Putamen (tissue), 1 donor: ENCODE data around the gene ABCC11.

ENCODE experiments used
- DNase-seq: peaks from one replicate; pipeline ENCODE4 v3.0.0-alpha.2; 2016; ENCODE audit warnings: low spot score

The ABCC11 gene

DNA sequence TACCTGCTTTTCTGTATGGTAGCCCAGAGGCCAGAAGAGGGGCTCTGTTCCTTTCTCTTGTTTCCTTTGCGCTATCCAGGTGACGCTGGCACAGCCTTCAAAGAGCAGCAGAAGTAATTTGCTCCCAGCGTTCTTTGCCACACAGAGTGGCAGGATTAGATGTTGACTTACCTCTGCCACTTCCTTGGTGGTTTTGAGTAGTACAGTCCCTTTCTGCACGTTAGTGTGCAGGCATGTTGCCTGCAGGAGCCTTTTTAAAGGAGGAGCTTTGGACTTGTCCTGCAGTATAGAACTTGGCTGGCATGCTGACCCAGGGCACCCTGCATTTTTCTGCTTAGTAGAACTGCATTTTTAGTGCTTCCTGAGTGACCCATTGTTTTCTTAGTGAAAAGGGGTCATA lies at the start of gene ABCC11:
Gene ABCC11, minus strand, starts transcription at position 229 of the 400 bp plus-strand sequence. CDS start 15,618 bp downstream, outside the sequence.
- no peak for DNase-seq

DNA sequence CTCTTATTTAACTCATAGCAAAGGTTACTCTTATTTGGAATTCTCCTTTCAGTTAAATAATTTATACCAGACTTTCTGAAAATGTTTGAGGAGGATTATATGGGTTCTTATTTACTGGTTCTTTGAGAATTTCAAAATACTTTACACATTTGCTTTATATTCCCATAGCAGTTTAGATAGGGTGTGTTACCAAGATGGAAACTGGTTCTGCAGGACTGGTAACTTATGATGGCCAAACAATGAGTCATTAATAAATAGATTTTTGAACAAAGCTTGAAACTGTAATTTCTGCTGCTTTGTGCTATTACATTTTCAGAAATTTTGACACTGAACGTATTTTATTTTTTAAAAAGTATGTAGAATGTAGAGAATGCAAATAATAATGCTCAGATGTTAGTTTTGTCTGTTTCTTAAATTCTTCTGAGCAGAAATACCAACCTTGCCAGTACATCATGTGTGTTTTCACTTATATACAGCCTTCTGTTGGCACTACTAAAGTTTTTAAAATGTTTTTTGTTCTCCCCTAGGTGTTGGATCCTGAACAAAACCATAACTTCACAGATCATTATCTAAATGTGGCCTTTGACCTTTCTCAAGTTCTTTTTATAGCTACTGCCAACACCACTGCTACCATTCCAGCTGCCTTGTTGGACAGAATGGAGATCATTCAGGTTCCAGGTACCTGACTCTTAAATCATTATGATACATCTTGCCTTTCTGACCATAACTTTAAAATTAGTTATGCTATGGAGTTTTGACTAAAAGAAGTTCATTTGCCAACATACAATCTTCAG lies 48.3 kb upstream of the ABCC11 start:
- DNase-seq: no peak

DNA sequence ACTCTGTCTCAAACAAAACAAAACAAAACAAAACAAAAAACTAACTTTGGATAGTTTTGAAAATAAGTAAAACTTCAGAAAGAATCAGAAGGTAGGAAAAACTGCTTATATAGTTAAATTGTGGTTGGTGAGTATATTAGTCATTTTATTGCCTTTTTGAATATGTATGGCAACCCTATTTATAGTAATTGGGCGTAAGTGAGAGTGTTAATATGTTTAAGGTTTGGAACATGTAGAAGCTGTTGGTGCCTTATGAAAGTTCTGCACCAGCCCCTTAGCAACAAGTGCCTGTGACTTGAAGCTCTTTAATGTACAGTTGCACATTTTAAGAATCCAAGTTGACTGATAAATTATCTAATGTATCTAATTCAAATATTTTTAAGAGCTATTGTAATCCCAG lies 47.4 kb upstream of the ABCC11 start:
- DNase-seq: no peak

DNA sequence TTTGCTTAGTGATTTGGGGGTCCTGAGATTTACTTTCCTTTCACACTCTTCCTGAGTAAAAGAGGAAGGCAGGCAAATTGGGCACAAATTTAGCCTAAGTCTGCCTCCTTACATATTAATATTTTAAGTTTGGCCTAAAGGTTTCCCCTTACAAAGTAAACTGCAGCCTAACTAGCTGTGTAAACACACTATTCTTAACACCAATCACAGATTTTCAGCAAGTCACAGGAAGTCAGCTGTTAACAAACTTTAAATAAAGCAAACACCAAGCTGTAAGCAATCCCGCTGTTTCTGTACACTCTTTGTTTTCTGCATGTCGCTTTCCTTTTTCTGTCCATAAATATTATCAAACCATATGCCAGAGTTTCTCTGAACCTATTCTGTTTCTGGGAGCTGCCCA lies 45.1 kb upstream of the ABCC11 start:
- DNase-seq: no peak

DNA sequence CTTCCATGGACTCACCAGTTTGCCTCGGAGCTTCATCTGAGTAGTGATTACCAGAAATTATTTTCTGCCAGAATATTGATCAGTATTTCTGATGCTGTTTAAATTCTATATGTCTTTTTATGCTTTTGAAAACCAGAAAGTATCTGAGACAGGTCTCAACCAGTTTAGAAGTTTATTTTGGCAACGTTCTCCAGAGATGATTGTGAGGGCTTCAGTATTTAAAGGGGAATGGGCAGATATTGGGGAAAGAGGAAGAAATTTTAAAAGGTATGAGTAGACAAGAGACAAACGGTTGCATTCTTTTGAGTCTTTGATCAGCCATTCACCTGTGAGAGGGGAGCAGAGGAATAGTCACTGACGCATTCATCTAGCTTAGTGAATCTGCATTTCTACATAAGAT lies 44.4 kb upstream of the ABCC11 start:
- no peak for DNase-seq

DNA sequence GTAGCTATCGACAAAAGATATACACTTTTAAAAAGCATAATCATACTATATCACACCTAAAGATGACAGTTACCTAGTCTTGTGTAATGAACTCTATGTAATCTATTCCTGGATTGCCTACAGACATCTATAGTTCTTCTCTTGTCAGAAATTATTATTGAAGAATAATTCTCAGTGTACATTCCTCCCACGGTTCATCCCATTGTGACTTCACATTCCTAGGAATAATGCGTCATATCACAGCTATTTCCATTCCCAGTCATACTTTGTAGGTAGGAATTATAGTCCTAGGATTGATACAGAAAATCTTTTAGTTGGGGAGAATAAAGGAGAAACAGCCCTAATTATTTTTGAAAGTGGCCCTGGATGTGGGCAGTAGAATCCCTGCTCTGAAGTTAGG lies 44.0 kb upstream of the ABCC11 start:
- DNase-seq: peak; percentile 57

DNA sequence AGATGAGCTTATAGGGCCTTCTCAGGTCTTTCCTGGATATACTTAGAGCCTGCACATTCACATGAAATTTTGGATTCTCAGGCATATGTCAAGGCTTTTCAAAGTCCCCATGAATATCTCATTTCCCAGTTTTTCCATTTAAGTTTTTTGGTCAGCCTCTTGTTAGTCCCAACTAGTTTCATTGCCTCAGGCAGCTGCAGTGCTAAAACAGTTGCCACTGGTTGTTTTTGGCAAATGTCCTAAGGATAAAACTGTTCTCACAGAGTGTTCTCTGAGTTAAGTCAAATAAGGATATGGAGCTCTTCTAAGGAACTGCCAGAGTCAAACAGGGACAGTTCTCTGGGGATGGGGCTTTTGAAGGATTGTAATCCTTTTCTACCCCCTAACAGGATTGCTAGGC lies 39.9 kb upstream of the ABCC11 start:
- no peak for DNase-seq

DNA sequence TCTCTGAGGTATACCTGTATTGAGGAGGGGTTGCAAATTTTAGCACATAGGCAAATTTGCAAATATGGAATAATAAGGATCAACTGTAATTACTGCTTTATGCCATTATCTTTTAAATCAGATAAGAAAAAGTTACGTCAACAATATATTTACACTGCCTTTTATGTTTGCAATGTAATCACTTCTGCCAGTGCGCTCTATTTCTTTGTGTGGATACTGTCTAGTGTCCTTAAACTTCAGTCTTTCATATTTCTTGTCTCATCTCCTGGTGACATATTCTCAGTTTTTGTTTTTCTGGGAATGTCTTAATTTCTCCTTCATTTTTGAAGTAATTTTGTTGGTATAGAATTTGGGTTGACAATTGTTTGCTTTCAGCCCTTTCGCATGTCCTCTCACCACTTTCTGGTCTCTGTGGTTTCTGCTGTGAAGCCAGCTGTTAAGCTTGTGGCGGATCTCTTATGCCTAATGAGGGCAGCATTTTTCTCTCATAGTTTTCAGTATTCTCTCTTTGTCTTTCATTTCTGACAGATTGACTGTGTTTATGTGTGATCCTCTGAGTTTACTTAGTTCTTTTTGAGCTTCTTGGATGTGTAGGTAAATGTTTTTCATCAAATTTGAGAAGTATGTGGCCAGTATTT lies 37.6 kb upstream of the ABCC11 start:
- DNase-seq: no peak

DNA sequence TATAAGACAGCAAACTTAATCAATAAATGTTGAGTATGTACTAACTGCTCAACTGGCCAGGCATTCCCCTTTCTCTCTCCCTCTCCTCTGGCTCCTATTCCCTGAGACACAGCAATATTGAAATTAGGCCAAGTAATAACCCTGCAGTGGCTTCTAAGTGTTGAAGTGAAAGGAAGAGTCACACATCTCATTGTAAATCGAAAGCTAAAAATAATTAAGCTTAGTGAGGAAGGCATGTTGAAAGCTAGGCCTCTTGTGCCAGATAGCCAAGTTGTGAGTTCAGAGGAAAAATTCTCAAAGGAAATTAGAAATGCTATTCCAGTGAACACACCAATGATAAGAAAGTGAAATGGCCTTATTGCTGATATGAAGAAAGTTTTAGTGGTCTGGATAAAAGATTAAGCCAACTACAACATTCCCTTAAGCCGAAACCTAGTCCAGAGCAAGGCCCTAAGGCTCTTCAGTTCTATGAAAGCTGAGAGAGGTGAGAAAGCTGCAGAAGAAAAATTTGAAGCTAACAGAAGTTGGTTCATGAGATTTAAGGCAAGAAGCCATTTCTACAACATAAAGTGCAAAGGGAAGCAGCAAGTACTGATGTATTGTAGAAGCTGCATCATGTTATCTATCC lies 35.4 kb upstream of the ABCC11 start:
- no peak for DNase-seq

DNA sequence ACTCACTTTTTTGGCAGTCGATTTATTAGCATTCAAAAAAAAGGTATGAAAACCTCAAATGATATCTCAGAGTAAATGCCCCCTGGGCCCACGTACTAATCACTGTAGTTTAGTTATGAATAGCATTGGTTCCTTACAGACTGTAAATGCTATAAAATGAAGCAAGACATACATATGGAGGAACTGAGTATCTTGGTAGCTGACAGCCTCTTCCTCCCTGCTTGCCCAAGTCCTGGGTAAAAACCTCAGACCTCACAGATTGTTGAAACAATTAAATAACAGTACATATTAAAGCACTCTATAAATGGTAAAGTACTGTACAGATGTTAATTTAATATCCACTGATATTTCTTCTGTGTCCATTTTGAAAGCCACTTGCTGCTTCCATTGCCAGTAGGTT lies 33.2 kb upstream of the ABCC11 start:
- no peak for DNase-seq

DNA sequence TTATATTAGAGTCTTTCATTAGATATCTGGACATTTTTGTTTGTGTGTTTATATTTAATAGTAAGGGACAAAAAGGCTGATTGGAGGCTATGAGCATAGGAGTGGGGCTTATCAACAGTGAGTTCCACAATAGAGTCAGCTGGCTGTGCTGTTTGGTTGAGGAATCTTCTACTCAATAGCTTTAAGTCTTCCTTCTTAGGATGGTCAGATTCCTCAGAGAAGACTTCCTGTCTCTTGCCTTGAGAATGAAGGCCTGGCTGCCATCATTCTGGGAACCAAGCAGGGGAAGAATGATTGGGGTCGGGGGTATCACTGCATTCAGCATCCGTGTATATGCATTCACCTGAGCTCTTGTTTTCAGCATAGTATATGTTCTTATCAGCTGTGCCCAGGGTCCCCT lies 31.9 kb upstream of the ABCC11 start:
- no peak for DNase-seq

DNA sequence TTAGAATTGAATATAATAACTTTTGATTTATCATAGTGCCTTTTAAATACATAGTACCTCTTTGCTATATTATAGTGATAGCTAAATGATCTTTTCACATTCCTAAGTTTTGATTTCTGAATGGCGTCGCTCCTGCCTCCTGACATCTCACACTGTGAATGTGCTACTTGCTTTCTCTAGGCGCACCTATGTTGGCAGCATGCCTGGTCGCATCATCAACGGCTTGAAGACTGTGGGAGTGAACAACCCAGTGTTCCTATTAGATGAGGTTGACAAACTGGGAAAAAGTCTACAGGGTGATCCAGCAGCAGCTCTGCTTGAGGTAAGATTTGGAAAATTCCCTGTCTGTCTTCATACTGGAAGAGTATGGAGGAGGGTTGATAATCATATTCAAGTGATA lies 29.8 kb upstream of the ABCC11 start:
- peak; percentile 82 for DNase-seq

DNA sequence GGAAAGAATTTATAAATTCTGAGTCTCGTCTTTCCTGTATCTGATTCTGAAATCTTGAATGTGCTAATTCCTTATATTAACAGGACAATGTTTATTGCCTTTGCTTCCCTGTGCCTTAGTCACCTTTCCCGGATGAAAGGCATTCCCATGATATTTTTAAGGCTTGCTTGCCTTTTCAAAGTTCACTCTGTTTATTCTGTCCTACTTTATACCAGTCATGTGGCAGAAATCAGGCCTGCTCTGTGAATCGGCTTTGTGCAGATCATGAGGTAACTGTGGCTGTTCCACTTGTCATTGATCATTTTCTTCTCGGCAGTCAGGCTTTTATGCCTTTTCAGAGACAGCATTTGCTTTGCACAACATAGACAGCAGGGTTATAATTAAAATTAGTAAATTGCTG lies 28.8 kb upstream of the ABCC11 start:
- peak; percentile 72 for DNase-seq

DNA sequence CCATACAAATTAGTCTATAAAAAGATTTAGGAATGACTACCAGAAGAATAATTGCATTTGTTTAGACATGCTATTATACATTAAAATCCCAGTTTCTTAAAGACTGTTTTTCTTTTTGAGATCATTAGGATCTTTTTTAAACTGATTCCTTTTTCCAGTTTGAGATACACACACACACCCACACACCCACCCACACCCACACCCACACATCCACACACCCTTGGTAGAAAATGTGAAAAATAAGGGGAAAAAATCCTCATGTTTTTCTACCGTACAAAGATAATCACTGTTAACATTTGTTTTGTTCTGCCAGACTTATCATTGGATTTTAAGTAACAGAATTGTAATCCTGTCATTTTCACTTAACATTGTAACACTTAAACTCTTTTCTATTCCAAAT lies 27.1 kb upstream of the ABCC11 start:
- no peak for DNase-seq

DNA sequence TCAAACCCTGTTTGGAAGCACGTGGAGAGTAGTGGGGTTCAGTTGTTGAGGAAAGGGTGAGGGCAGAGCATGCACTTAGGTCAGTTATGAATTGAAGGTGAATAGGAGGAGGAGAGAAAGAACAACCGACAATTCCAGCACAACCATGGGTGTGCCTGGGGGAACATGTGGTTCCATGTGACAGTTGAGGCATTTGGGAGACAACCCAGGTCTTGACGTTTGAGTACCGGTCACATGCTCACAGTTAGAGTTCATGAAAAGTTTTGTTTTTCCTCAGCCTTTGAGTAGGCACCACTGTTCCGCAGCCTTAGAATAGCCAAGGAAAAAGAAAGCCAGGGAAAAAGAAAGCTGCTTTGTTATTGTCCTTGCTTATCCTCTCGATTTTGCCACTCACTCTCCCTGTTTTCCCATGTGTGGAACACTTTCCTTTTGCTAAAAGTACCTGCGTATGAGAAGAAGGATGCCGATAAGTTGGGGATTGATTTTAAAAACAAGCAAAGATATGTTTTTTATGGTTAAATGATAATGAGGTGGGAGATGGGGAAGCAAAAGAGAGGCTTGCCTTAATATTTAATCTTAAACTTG lies 25.6 kb upstream of the ABCC11 start:
- DNase-seq: peak; percentile 71

DNA sequence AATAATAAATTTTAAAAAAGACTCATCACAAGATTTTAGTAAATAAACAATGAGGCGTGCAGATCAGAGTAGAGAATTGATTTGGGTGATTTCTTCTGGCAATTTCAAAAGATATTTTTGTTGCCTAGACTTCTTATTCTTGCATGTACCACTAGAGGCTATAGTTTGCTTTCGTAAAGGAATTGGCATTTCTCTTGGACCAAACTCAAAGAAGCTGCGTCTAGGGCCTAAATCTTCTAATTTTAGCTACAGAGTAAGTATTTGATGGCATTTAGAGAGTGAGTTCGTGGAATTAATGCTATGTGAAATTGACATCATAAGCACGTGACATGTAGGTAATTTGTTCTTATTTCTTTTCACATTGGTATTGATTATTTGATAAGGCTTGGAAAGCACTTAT lies 24.4 kb upstream of the ABCC11 start:
- no peak for DNase-seq

DNA sequence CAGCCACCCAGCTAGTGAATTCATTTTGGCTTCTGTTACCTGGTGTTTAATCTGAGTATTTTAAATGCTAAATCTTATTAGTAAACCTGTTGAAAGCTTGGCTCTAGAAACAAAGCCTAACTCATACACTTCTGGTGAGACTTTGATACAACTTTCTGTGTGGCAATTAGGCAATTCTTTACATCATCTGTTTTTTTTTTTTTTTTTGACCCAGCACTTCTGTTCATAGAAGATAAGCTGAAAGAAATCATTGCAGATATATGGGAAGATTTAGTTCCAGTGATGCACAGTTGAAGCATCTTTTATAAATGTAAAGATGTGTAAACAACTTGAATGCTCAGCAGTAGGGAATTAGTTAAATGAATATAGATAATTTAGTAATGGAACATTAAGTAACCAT lies 21.7 kb upstream of the ABCC11 start:
- DNase-seq: no peak

DNA sequence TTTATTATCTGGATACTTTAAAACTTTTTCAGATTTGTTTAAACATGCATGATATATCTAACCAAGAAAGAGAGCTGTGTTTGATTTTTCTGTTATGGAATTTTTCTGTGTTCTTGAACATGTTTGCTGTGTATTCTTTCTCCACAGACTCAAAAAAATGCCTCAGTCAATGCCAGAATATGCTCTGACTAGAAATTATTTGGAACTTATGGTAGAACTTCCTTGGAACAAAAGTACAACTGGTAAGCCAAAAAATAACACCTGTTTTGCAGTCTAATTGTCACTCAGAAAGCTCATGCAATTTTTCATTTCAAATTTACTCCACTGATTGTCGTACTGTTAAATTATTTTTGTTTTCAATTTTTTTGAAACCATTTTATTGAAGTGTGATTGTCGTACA lies 15.3 kb upstream of the ABCC11 start:
- no peak for DNase-seq

DNA sequence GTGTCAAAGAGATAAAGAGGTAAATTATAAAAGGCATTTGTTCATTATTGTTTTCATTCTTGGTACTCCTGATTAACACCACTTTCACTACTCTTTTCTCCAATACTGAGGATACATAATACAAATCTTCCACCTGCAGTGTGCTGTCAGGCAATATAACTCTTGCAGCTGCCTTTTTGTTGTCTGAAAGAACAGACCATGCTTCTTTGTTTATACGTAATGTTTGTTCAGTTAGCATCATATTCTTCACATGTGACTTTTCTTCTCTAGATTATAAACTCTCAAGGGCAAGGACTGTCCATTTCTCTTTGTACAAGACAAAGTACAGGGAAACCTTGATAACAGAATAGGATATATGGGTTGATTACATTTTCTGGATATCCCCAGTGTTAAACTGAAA lies 14.2 kb upstream of the ABCC11 start:
- DNase-seq: no peak

DNA sequence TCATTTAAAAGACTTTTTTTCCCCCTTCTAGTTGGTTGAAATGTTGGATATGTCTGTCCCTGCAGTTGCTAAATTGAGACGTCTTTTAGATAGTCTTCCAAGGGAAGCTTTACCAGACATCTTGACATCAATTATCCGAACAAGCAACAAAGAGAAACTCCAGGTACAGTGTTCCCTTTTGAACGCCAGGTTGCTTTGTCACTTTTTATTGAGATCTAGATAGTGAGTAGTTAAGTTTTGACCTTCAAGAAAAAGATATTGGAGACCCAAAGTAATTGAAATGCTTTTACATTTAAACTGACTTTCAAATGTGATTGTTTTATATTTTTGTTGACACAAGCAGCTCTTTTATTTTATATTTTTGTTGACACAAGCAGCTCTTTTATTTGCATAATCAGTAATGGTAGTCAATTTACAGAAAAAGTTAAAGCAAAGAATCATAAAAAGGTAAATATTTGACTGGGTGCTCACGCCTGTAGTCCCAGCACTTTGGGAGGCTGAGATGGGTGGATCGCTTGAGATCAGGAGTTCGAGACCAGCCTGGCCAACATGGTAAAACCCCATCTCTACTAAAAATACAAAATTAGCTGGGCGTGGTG lies 9.3 kb upstream of the ABCC11 start:
- no peak for DNase-seq

DNA sequence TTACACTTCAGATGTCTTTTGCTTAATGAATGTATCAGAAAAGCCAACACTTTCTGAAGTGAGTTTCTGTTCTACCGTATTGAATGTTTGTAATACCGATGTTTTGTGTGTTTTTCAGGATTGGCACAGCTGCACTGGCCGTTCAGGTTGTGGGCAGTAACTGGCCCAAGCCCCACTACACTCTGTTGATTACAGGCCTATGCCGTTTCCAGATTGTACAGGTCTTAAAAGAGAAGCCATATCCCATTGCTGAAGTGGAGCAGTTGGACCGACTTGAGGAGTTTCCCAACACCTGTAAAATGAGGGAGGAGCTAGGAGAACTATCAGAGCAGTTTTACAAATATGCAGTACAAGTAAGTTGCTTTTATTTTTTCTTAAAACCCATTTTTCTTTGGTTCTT lies 4.7 kb upstream of the ABCC11 start:
- DNase-seq: no peak

DNA sequence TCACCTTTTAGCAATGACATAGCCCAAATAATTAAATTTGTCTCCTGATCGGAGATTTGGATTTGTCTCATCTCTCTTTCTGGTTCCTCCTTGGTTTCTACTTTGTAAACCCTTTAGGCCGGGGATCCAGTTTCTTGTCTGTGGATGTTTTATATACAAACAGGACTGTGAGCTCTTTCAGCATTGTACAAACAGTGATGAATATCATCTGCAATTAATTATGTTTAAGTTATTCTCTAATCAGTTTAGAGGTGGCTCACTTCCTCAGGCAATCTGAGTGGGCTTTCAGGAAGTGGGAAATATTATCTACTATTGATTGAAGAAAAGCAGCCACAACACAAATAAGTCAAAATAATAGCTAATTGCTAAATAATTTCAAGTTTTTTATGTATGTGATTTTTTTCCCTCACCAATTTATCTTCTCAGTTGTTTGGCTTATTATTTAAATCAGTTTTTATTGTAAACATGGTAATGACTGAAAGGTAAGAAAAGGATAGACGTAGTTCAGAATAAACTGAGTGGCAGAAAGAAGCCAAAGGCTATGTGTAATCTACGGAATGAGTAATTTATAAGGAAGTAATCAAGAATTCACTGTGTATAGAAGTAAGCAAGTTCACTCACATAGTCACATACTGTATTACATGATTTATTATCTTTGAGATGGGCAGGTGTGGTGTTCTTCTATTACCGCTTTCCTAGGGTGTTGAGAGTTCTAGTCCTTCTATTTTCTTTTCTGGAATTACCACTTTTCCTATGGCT lies 3.4 kb upstream of the ABCC11 start:
- no peak for DNase-seq
